SK-N-SH (cell line): Measurements from ENCODE around the gene ANKRD11. TPM values are rescaled to one million over a fixed set of nuclear protein-coding genes. Genes with fewer than 3 reads are reported as not detected.

Experiments used
- CTCF ChIA-PET: fragments of 300-600, 350-600 bp; formaldehyde crosslinking; extraction: SDS; loops from one replicate; lab custom pipeline; 2021; lab: Yijun Ruan, JAX
- POLR2A ChIA-PET: fragments of 350-600 bp; sonication (Branson Sonifier 250); formaldehyde crosslinking; extraction: SDS; loops from one replicate; lab custom pipeline; 2020; ENCODE audit warnings: antibody characterized with exemption, inconsistent platforms; lab: Yijun Ruan, JAX
- DNase-seq: peaks from one replicate; pipeline ENCODE4 v3.0.0; 2012
- H2AFZ ChIP-seq: fragments of 200-600 bp; sonication (generic); 2 replicates; pipeline ENCODE4 v1.8.1; 2016; ENCODE audit warnings: antibody characterized with exemption, mild to moderate bottlenecking, low read depth
- H3F3A ChIP-seq: fragments of 200-600 bp; sonication (generic); replicated peaks from 2 replicates; pipeline ENCODE3; 2016; ENCODE audit warnings: antibody characterized with exemption, mild to moderate bottlenecking; ENCODE audit not compliant: insufficient read depth
- H3K27ac ChIP-seq, 2 experiments: fragments of 200-500 bp in 1 of 2; fragments of 200-600 bp in 1 of 2; sonication (Bioruptor generic) in 1 of 2; sonication (generic), shearing (Covaris generic) in 1 of 2; 2 replicates each; pipeline versions ENCODE4 v1.5.1 to v1.6.1; 2014 to 2016; ENCODE audit warnings: low read depth in 2 of 2, inconsistent platforms in 1 of 2, low read length in 1 of 2, mild to moderate bottlenecking in 1 of 2, mixed read lengths in 1 of 2
- H3K27me3 ChIP-seq: fragments of 200-600 bp; sonication (generic), shearing (Covaris generic); 2 replicates; pipeline ENCODE4 v1.6.1; 2016; ENCODE audit warnings: mixed run types; ENCODE audit not compliant: insufficient read depth
- H3K36me3 ChIP-seq, 2 experiments: fragments of 200-500 bp in 1 of 2; fragments of 200-600 bp in 1 of 2; sonication (Bioruptor generic) in 1 of 2; sonication (generic) in 1 of 2; replicated peaks in 1 of 2; 2 replicates each; pipeline versions ENCODE3 to v1.5.1; 2014 to 2016; ENCODE audit warnings: low read length in 1 of 2, mild to moderate bottlenecking in 1 of 2; ENCODE audit not compliant: insufficient read depth in 2 of 2, control insufficient read depth in 1 of 2
- H3K4me1 ChIP-seq, 2 experiments: fragments of 200-500 bp in 1 of 2; fragments of 200-600 bp in 1 of 2; sonication (Bioruptor generic) in 1 of 2; sonication (generic), shearing (Covaris generic) in 1 of 2; 2 replicates each; pipeline versions ENCODE4 v1.5.1 to v1.6.1; 2014 to 2016; ENCODE audit warnings: low read depth in 1 of 2, low read length in 1 of 2, mixed run types in 1 of 2; ENCODE audit not compliant: insufficient read depth in 2 of 2, control insufficient read depth in 1 of 2
- H3K4me2 ChIP-seq: fragments of 200-600 bp; sonication (generic), shearing (Covaris generic); 2 replicates; pipeline ENCODE4 v1.6.1; 2017; ENCODE audit warnings: mixed run types
- H3K4me3 ChIP-seq, 2 experiments: fragments of 200-500 bp in 1 of 2; fragments of 200-600 bp in 1 of 2; sonication (Bioruptor generic) in 1 of 2; sonication (generic), shearing (Covaris generic) in 1 of 2; 2 replicates each; pipeline versions ENCODE4 v1.5.1 to v1.8.1; 2014 to 2016; ENCODE audit warnings: low read depth in 2 of 2, inconsistent platforms in 1 of 2, low read length in 1 of 2, mild to moderate bottlenecking in 1 of 2, mixed read lengths in 1 of 2, moderate library complexity in 1 of 2
- H3K79me2 ChIP-seq: fragments of 200-600 bp; sonication (generic); 2 replicates; pipeline ENCODE4 v1.8.1; 2017; ENCODE audit warnings: mild to moderate bottlenecking; ENCODE audit not compliant: insufficient read depth
- H3K9ac ChIP-seq: fragments of 200-600 bp; sonication (generic); 2 replicates; pipeline ENCODE4 v1.6.1; 2017; ENCODE audit warnings: mixed run types
- H3K9me2 ChIP-seq: fragments of 200-600 bp; sonication (generic); 2 replicates; pipeline ENCODE4 v1.6.1; 2017; ENCODE audit warnings: mixed run types
- H3K9me3 ChIP-seq: fragments of 200-600 bp; sonication (generic); 2 replicates; pipeline ENCODE4 v1.6.1; 2017; ENCODE audit warnings: mixed run types, mild to moderate bottlenecking, moderate library complexity
- H4K20me1 ChIP-seq: fragments of 200-600 bp; sonication (generic); 2 replicates; pipeline ENCODE4 v1.6.1; 2017; ENCODE audit warnings: mild to moderate bottlenecking, mixed run types; ENCODE audit not compliant: insufficient read depth
- ELF1 ChIP-seq: IDR thresholded peaks from 2 replicates; pipeline ENCODE4 v1.4.0; 2012
- GATA2 ChIP-seq: sonication (generic); formaldehyde crosslinking; IDR thresholded peaks from 2 replicates; pipeline ENCODE4 v1.5.0; 2020; ENCODE audit warnings: mild to moderate bottlenecking, missing genetic modification reagents
- MEF2A ChIP-seq: IDR thresholded peaks from 2 replicates; pipeline ENCODE4 v1.4.0; 2012; ENCODE audit warnings: low read depth, borderline replicate concordance
- POLR2AphosphoS5 ChIP-seq: IDR thresholded peaks from 2 replicates; pipeline ENCODE4 v1.6.1; 2012; ENCODE audit warnings: low read depth, low read length
- RAD21 ChIP-seq: IDR thresholded peaks from 2 replicates; pipeline ENCODE4 v1.6.1; 2012; ENCODE audit warnings: mild to moderate bottlenecking, low read length
- RXRA ChIP-seq: IDR thresholded peaks from 2 replicates; pipeline ENCODE4 v1.4.0; 2012; ENCODE audit warnings: low read depth, mild to moderate bottlenecking, borderline replicate concordance
- SMC3 ChIP-seq: IDR thresholded peaks from 2 replicates; pipeline ENCODE4 v1.6.1; 2012; ENCODE audit warnings: low read depth, low read length, improper control_type of control experiment
- WGBS: methylation state at CpG from one replicate; pipeline ENCODE4 v1.1.6; 2017; ENCODE audit warnings: low lambda C conversion rate; 5-methylcytosine and 5-hydroxymethylcytosine counted together
- polyA plus RNA-seq, 3 experiments: library from polyadenylated mRNA; depleted of rRNA; stranded (reverse); fragments of >200 nt; gene quantifications; 2 replicates each; pipeline ENCODE4 v1.2.3, GENCODE V29; 2012
- TF ChIP-seq, protein P1 (sequence below): IDR thresholded peaks from 2 replicates; pipeline ENCODE4; 2012
- TF ChIP-seq, protein P2 (sequence below): fragments of 200-600 bp; sonication (generic); IDR thresholded peaks from 2 replicates; pipeline ENCODE4 v1.6.1; 2017; ENCODE audit warnings: antibody characterized with exemption, mild to moderate bottlenecking, moderate library complexity
- TF ChIP-seq, protein P3 (sequence below): IDR thresholded peaks from 2 replicates; pipeline ENCODE4 v1.6.1; 2012; ENCODE audit warnings: mild to moderate bottlenecking, low read depth, low read length, moderate library complexity

Gene ANKRD11
- polyA plus RNA-seq, 1 of the 3 experiments (the other 2 are of a cell fraction) = 50.2 TPM

DNA sequence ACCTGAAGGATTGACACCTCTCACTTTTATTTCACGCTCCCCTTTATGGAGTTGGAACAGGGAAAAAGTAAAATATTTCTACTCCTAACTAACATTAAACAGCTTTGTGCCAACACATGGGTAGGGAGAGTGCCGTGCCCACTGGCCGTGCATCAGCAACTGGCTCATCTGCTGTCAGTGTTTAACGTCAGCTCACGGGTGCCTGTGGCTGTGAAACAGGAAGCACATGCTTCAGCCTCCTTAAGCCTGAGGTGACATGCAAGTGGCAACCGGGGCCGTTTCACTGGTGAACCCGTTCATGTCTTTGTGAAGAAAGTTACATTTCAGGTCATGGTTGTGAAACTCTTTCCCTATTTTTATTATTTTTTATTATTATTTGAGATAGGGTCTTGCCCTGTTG lies 21.0 kb upstream of the ANKRD11 start:
- CTCF ChIA-PET = interaction anchor here (0.8 to 3.8 kb wide), 4 partner anchors 23 to 48 kb away, joined by 3 to 10 read pairs (median 3); no protein-coding TSS in a partner anchor
- DNase-seq = no peak
- peaks cover 16 to 56% of the 10 kb centered on the region in 2 experiments for H3K36me3 ChIP-seq
- H4K20me1 ChIP-seq = peaks cover 19% of the 10 kb centered on the region
- H3K4me1 ChIP-seq = peaks cover 0 to 13% of the 10 kb centered on the region in 2 experiments; a peak in 2 of 4 replicates
- POLR2A ChIA-PET = no interaction called here
- peaks cover 76% of the 10 kb centered on the region for H3K79me2 ChIP-seq
- WGBS = 94% methylated on average over 8 of the region's 8 CpGs
- no peaks in the 10 kb centered on the region for H3K27me3 ChIP-seq
- H3K4me2 ChIP-seq = no peak overlapping the region
- no peak overlapping the region for H3K4me3 ChIP-seq
- peaks cover 7% of the 10 kb centered on the region for H3F3A ChIP-seq
- H3K9me3 ChIP-seq = no peaks in the 10 kb centered on the region
- no peak overlapping the region for H3K27ac ChIP-seq
- no peak overlapping the region for H3K9ac ChIP-seq
- no peak overlapping the region for H2AFZ ChIP-seq
- no peaks in the 10 kb centered on the region for H3K9me2 ChIP-seq
- TF ChIP-seq RXRA (no peak), ELF1 (no peak), MEF2A (no peak), RAD21 (no peak), SMC3 (no peak)
- TF ChIP-seq, protein P1, sequence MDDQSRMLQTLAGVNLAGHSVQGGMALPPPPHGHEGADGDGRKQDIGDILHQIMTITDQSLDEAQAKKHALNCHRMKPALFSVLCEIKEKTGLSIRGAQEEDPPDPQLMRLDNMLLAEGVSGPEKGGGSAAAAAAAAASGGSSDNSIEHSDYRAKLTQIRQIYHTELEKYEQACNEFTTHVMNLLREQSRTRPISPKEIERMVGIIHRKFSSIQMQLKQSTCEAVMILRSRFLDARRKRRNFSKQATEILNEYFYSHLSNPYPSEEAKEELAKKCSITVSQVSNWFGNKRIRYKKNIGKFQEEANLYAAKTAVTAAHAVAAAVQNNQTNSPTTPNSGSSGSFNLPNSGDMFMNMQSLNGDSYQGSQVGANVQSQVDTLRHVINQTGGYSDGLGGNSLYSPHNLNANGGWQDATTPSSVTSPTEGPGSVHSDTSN = no peak
- TF ChIP-seq, protein P2, sequence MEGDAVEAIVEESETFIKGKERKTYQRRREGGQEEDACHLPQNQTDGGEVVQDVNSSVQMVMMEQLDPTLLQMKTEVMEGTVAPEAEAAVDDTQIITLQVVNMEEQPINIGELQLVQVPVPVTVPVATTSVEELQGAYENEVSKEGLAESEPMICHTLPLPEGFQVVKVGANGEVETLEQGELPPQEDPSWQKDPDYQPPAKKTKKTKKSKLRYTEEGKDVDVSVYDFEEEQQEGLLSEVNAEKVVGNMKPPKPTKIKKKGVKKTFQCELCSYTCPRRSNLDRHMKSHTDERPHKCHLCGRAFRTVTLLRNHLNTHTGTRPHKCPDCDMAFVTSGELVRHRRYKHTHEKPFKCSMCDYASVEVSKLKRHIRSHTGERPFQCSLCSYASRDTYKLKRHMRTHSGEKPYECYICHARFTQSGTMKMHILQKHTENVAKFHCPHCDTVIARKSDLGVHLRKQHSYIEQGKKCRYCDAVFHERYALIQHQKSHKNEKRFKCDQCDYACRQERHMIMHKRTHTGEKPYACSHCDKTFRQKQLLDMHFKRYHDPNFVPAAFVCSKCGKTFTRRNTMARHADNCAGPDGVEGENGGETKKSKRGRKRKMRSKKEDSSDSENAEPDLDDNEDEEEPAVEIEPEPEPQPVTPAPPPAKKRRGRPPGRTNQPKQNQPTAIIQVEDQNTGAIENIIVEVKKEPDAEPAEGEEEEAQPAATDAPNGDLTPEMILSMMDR = no peak

DNA sequence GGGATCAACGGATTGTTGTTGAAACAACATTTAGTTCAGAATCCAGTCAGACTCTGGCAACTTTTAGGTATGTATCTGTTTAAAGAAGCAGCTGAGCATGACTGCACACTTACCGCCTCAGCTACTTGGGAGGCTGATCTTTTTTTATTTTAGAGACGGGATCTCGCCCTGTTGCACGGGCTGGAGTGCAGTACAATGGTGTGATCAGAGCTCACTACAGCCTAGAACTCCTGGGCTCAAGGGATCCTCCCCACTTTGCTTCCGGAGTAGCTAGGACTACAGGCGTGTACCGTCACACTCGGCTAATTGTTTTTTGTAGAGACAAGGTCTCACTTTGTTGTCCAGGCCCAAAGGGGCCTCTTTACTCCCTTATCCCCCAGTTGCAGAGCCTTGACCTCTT lies 20.2 kb upstream of the ANKRD11 start:
- Histone ChIP-seq H3K4me2 (no peak overlapping the region), H3K9ac (no peak overlapping the region), H3K4me1 (peaks cover 0 to 13% of the 10 kb centered on the region in 2 experiments; a peak in 2 of 4 replicates), H2AFZ (no peak overlapping the region), H3K27ac (no peak overlapping the region), H3K9me2 (no peaks in the 10 kb centered on the region), H3K4me3 (no peak overlapping the region), H3K36me3 (peaks cover 12 to 49% of the 10 kb centered on the region in 2 experiments), H3K79me2 (peaks cover 70% of the 10 kb centered on the region), H4K20me1 (peaks cover 19% of the 10 kb centered on the region), H3K9me3 (no peaks in the 10 kb centered on the region), H3K27me3 (no peaks in the 10 kb centered on the region), H3F3A (peaks cover 7% of the 10 kb centered on the region)
- TF ChIP-seq, protein P3, sequence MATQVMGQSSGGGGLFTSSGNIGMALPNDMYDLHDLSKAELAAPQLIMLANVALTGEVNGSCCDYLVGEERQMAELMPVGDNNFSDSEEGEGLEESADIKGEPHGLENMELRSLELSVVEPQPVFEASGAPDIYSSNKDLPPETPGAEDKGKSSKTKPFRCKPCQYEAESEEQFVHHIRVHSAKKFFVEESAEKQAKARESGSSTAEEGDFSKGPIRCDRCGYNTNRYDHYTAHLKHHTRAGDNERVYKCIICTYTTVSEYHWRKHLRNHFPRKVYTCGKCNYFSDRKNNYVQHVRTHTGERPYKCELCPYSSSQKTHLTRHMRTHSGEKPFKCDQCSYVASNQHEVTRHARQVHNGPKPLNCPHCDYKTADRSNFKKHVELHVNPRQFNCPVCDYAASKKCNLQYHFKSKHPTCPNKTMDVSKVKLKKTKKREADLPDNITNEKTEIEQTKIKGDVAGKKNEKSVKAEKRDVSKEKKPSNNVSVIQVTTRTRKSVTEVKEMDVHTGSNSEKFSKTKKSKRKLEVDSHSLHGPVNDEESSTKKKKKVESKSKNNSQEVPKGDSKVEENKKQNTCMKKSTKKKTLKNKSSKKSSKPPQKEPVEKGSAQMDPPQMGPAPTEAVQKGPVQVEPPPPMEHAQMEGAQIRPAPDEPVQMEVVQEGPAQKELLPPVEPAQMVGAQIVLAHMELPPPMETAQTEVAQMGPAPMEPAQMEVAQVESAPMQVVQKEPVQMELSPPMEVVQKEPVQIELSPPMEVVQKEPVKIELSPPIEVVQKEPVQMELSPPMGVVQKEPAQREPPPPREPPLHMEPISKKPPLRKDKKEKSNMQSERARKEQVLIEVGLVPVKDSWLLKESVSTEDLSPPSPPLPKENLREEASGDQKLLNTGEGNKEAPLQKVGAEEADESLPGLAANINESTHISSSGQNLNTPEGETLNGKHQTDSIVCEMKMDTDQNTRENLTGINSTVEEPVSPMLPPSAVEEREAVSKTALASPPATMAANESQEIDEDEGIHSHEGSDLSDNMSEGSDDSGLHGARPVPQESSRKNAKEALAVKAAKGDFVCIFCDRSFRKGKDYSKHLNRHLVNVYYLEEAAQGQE = no peak
- TF ChIP-seq GATA2 (CRISPR knock-in tag) (no peak), POLR2AphosphoS5 (no peak), SMC3 (no peak), ELF1 (no peak), RXRA (no peak)
- TF ChIP-seq, protein P1 = no peak
- DNase-seq = no peak
- CTCF ChIA-PET = interaction anchor here (1.0 to 3.8 kb wide), 5 partner anchors 22 to 221 kb away, joined by 3 to 10 read pairs (median 3); no protein-coding TSS in a partner anchor
- 98% methylated on average over 9 of the region's 9 CpGs for WGBS
- POLR2A ChIA-PET = no interaction called here
